Tibial nerve (tissue), 4 donors: ENCODE data around the gene DOCK2. TPM values are rescaled to one million over a fixed set of nuclear protein-coding genes. Genes with fewer than 3 reads are reported as not detected.

Experiments used
- DNase-seq, 2 donors: peaks; one replicate each; pipeline ENCODE4 v3.0.0-alpha.2; 2019; ENCODE audit warnings: low spot score in 2 of 2
- H3K27ac ChIP-seq, 4 donors: fragments of 200-600 bp; sonication (generic) in 3 of 4; one replicate each; pipeline ENCODE4 v1.5.1; 2017 to 2019; ENCODE audit warnings: mild to moderate bottlenecking in 1 of 4
- H3K27me3 ChIP-seq, 2 donors: fragments of 200-600 bp; sonication (generic) in 1 of 2; one replicate each; pipeline versions ENCODE4 v1.5.1 to v1.6.0; 2017 to 2019
- H3K36me3 ChIP-seq, 3 donors: fragments of 200-600 bp; sonication (generic); one replicate each; pipeline ENCODE4 v1.5.1; 2018 to 2019
- H3K4me1 ChIP-seq, 4 donors: fragments of 200-600 bp; sonication (generic) in 3 of 4; one replicate each; pipeline ENCODE4 v1.5.1; 2017 to 2019
- H3K4me3 ChIP-seq, 4 donors: fragments of 200-600 bp; sonication (generic) in 3 of 4; one replicate each; pipeline ENCODE4 v1.5.1; 2017 to 2019; ENCODE audit warnings: mild to moderate bottlenecking in 1 of 4, moderate library complexity in 1 of 4
- H3K9me3 ChIP-seq, 4 donors: fragments of 200-600 bp; sonication (generic) in 3 of 4; one replicate each; pipeline ENCODE4 v1.5.1; 2017 to 2019
- CTCF ChIP-seq, 5 experiments: fragments of 200-600 bp in 3 of 5; fragments of 450-650 bp in 2 of 5; sonication (generic) in 3 of 5; IDR thresholded peaks; one replicate each; pipeline ENCODE4 v1.5.1; 2016 to 2019; ENCODE audit warnings: antibody characterized with exemption in 5 of 5, mild to moderate bottlenecking in 3 of 5, moderate library complexity in 2 of 5
- EP300 ChIP-seq, 2 donors: sonication (generic); formaldehyde crosslinking; IDR thresholded peaks; one replicate each; pipeline ENCODE4 v1.6.1; 2017; ENCODE audit warnings: antibody characterized with exemption in 2 of 2, mild to moderate bottlenecking in 1 of 2
- POLR2A ChIP-seq, 2 donors: fragments of 450-650 bp; IDR thresholded peaks; one replicate each; pipeline ENCODE4 v1.6.1; 2017; ENCODE audit warnings: antibody characterized with exemption in 2 of 2, mild to moderate bottlenecking in 2 of 2, moderate library complexity in 2 of 2
- WGBS, 2 donors: methylation state at CpG; one replicate each; pipeline ENCODE4 v1.1.5; 2018; 5-methylcytosine and 5-hydroxymethylcytosine counted together
- total RNA-seq, 4 donors: library from RNA; depleted of rRNA; stranded (reverse); fragments of >200 nt; gene quantifications; one replicate each; pipeline ENCODE4 v1.1.0, GENCODE V29; 2016

DOCK2 gene
- total RNA-seq, 4 donors from 2014 or later = 14.9 to 83.4 (median 23.8) TPM

DNA sequence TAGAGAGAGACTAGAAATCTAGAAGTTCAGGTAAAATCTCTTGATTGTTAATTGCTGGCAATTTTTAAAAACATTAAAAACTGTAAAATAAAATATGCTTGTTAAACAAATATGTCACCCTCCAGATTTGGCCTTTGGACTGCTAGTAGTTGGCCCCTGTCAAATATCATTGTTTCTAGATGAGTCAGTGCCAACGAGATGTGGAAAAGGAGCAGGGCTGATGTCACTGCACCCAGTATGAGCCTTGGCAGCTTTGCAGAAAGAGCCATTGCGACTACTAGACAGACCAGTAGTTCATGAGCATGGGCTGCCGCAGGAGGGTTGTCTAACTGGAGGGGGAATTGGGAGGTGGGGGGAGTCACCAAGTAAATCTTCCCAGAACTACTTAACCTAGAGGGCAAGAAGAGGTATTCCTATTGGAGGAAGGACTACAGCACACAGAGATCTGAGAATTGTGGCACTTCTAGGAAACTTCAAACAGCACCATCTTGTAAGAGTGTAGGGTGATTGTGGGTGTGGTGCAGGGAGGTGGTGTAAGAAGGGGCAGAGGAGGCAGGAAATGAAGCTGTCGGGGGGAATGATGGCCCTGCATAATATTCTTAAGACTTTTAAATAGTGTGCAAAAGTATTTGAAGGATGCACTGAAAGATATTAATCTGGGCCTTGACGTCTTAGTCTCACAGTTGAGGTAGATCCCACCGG lies 7.1 kb upstream of the DOCK2 start:
- Histone ChIP-seq H3K36me3 (no peaks in the 10 kb centered on the region), H3K27me3 (no peaks in the 10 kb centered on the region), H3K4me1 (no peaks in the 10 kb centered on the region), H3K9me3 (peaks cover 0 to 5% (median under 1%) of the 10 kb centered on the region in 4 donors), H3K27ac (no peak overlapping the region), H3K4me3 (no peak overlapping the region)
- no peak for DNase-seq
- TF ChIP-seq POLR2A (IDR thresholded peaks at IDR 0.05) (no peak), CTCF (IDR thresholded peaks at IDR 0.05) (no peak), EP300 (IDR thresholded peaks at IDR 0.05) (no peak)
- 62 to 68% methylated on average over 6 of the region's 6 CpGs for WGBS, 2 donors

DNA sequence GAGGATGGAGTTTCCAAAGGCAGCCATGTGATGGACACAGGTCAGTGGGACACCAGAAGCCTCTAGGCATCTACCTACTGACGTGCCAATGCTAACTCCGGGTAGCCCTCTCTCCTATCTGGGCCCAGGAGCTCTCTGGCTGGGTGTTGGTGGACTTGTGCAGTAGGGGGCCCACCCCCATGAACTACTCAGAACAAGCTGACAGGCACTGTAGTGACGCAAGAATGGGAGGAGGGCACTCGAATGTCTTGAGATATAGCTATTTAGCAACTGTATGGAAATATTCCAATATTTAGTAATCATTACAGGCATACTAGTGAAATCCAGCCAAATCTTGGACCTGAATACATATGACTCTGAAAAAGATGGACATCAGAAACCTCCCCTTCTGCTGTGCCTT lies 5.7 kb upstream of the DOCK2 start:
- Histone ChIP-seq H3K27me3 (peaks cover 0 to 5% of the 10 kb centered on the region in 2 donors), H3K4me1 (no peaks in the 10 kb centered on the region), H3K27ac (no peak overlapping the region), H3K4me3 (no peak overlapping the region), H3K9me3 (peaks cover 0 to 5% (median 2%) of the 10 kb centered on the region in 4 donors), H3K36me3 (no peaks in the 10 kb centered on the region)
- 76 to 84% methylated on average over 4 of the region's 4 CpGs for WGBS, 2 donors
- TF ChIP-seq EP300 (IDR thresholded peaks at IDR 0.05) (no peak), CTCF (IDR thresholded peaks at IDR 0.05) (no peak), POLR2A (IDR thresholded peaks at IDR 0.05) (no peak)
- DNase-seq = no peak

DNA sequence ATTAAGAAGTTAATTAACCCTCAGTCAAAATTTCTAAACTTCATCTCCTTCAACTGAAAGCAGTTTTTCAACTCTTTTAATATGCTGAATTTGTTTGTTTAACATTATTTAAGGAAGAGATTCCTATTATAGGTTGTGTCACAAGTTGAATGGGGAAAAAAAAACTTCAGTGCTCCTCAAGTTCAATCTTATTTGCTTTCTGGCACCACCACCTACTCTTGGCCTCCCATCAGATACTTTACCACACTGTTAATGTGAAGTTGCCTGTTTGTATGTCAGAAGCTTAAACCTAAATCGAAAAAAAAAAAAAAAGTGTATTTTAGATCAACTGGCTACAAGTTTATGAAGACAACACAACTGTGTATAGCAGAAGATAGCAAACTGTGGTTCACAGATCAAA lies 4.1 kb upstream of the DOCK2 start:
- DNase-seq = no peak
- Histone ChIP-seq H3K4me3 (no peak overlapping the region), H3K27ac (no peak overlapping the region), H3K36me3 (no peaks in the 10 kb centered on the region), H3K27me3 (peaks cover 0 to 21% of the 10 kb centered on the region in 2 donors), H3K4me1 (peaks cover 0 to 4% (median 0%) of the 10 kb centered on the region in 4 donors), H3K9me3 (peaks cover 0 to 8% (median 2%) of the 10 kb centered on the region in 4 donors)
- WGBS, 2 donors = 77 to 80% methylated on average over 1 of the region's 1 CpG
- no peak for TF ChIP-seq POLR2A (IDR thresholded peaks at IDR 0.05)
- TF ChIP-seq CTCF (IDR thresholded peaks at IDR 0.05) = no peak
- TF ChIP-seq EP300 (IDR thresholded peaks at IDR 0.05) = no peak

DNA sequence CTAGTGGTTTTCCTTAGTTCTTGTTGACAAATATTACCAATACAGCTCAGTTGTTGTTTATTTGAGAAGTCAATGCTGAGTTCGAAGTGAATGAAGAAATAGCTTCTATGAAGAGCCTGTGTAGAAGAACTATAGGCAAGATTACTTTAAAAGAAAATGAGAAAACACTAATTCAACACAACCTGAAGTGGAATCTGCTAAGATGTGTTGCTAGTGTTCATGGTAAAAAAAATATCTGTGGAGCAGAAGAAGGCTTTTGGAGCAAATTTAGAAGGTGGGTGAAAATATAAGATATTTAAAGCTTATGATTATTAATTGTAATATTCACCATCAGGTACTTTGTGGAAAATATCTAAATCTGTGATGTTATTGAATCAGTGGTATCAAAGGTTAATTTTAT lies 2.5 kb upstream of the DOCK2 start:
- DNase-seq = no peak
- no peak for TF ChIP-seq EP300 (IDR thresholded peaks at IDR 0.05)
- no peak for TF ChIP-seq CTCF (IDR thresholded peaks at IDR 0.05)
- no peak for TF ChIP-seq POLR2A (IDR thresholded peaks at IDR 0.05)
- H3K4me3 ChIP-seq = no peak overlapping the region

GRCh38 chr5:169635936-169636335 lies 1.1 kb upstream of the DOCK2 start:
- 55 to 66% methylated on average over 1 of the region's 1 CpG for WGBS, 2 donors
- DNase-seq = no peak
- Histone ChIP-seq H3K4me3 (no peak overlapping the region), H3K27me3 (peaks cover 0 to 23% of the 10 kb centered on the region in 2 donors), H3K4me1 (peaks cover 0 to 4% (median 0%) of the 10 kb centered on the region in 4 donors), H3K27ac (no peak overlapping the region), H3K9me3 (peaks cover 0 to 20% (median 2%) of the 10 kb centered on the region in 4 donors), H3K36me3 (no peaks in the 10 kb centered on the region)
- TF ChIP-seq POLR2A (IDR thresholded peaks at IDR 0.05) = no peak
- TF ChIP-seq CTCF (IDR thresholded peaks at IDR 0.05) = no peak
- TF ChIP-seq EP300 (IDR thresholded peaks at IDR 0.05) = no peak

More for the DNA sequence above, 2.5 kb upstream of the DOCK2 start:
- Histone ChIP-seq H3K4me1 (peaks cover 0 to 4% (median 0%) of the 10 kb centered on the region in 4 donors), H3K27ac (no peak overlapping the region), H3K27me3 (peaks cover 0 to 23% of the 10 kb centered on the region in 2 donors), H3K36me3 (no peaks in the 10 kb centered on the region), H3K9me3 (peaks cover 0 to 15% (median 2%) of the 10 kb centered on the region in 4 donors)
- WGBS, 2 donors = 83 to 85% methylated on average over 1 of the region's 1 CpG
